Panc1 (cell line): ENCODE measurements around the gene FARP2.

ENCODE experiments used
- CTCF ChIP-seq: fragments of 450-650 bp; IDR thresholded peaks from 2 replicates; pipeline ENCODE4 v1.5.1; 2017; ENCODE audit warnings: mild to moderate bottlenecking
- POLR2AphosphoS5 ChIP-seq: IDR thresholded peaks from 2 replicates; pipeline ENCODE4 v1.6.1; 2012; ENCODE audit warnings: mild to moderate bottlenecking, low read depth, low read length, moderate library complexity
- REST ChIP-seq, 2 experiments: IDR thresholded peaks; 2 replicates each; pipeline ENCODE4 v1.6.1; 2011 to 2012; ENCODE audit warnings: low read depth in 2 of 2, control low read depth in 1 of 2, low read length in 1 of 2, mild to moderate bottlenecking in 1 of 2, moderate library complexity in 1 of 2; ENCODE audit not compliant: insufficient read depth in 1 of 2
- SIN3A ChIP-seq: IDR thresholded peaks from 2 replicates; pipeline ENCODE4 v1.6.1; 2012; ENCODE audit warnings: low read depth, mild to moderate bottlenecking, low read length, moderate library complexity, borderline replicate concordance; ENCODE audit not compliant: insufficient read depth
- TCF7L2 ChIP-seq: IDR thresholded peaks from 2 replicates; pipeline ENCODE4 v1.6.1; 2011; ENCODE audit warnings: mild to moderate bottlenecking, low read depth, low read length, inconsistent platforms

GRCh38 chr2:241391892-241392665, 36.0 kb downstream of the FARP2 start:
- TF ChIP-seq CTCF (peak; percentile 58), REST (IDR thresholded peaks at IDR 0.05; ENCODE audit: insufficient read depth in 1 of 2, low read depth in 2 of 2, low read length in 1 of 2) (no peak), POLR2AphosphoS5 (no peak), SIN3A (no peak), TCF7L2 (no peak)
